Measurements from ENCODE around the gene ALDH1L1.
A peak's percentile ranks its signal among the peaks of the same experiment; 100 is the strongest.

ALDH1L1 gene

DNA sequence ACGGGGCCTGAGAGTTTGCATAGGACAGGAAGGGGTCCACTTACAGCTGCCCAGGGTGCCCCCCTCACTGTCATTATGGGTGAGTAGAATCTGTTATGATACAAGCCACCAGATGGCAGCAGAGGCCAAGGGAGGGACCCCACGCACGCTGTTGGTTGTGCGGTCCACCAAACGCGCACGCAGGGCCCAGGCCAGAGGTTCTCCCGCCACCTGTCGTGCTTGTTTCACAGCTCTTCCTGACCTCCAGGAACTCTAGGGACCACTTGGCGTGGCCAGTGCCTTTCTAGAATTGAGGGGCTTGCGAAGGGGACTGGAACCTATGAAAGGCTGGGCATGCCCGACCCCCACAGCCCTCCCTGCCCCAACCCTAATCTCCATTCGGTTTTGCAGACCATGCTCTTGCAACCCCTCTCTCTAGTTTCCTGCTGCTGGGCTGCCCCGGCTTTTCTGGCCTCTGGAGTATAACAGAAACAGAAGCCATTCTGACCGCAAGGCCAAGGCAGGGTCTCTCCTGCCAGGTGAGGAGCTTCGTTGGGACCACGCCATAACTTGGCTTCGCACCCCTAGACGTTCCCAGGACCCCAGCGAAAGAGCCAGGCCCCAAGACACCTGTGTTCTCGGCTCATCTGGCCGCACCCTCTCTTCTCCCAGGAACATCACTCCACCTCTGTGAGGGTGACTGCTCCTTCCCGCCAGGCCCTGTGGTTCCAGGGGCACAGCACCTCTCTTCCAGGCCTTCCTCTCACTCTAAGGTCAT is 46.0 kb downstream of the ALDH1L1 start:
- peak; percentile 29 for DNase-seq (ENCODE audit: low spot score)

DNA sequence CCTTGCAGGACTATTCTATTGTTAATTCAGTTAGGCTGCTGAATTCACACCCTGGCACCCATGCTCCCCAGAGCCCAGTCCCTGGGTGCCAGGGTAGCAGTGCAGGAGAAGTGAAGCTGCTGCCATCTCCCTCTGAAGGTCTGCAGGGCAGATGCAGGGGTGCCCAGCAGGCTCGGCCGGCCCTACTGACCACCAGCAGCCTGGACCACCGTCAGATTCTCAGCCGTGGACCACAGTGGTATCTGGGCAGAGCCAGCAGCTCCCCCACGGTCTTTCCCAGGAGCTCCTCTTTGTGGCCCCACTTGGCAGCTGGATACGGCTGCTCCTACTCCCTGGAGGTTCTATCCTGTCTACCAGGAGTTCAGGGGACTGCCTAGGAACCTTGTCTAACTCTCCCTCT is 46.8 kb downstream of the ALDH1L1 start:
- DNase-seq (ENCODE audit: low spot score) = no peak

DNA sequence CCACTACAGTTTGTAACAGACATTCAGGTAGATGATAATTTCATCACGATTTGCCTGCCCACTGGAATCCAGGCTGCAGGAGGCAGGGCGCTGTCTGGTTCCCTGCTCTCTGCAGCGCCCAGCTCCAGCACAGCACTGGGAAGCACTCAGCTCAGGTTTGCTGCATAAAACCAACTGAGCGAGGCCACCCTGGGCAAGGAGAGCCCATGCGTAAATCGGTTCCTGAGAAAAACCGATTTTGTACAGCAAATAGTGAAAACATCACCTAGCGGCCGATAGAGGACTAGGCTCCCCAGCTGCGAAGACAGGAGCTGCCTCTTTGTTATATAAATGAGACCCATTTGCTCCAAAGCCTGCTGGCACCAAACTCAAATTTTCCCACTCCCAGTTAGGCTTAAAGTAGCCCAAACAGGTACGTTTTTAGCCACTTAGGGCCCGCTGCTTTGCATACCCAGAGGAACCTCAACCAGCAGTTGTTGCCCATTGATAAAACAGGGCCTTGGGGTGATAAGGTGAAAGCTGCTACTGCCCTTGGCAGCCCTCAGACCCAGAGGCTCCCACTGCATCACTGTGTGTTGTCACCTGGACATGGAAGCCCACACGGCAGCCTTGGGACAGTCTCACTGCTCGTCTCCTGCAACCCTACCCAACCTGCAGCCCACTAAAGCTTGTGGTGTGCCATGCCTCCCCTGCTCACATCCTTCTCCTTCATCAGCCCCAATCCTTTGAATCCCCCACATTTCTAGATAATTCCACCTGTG is 47.5 kb downstream of the ALDH1L1 start:
- no peak for DNase-seq (ENCODE audit: low spot score)

GRCh38 chr3:126131881-126132750 is 48.3 kb downstream of the ALDH1L1 start:
- DNase-seq (ENCODE audit: low spot score) = no peak

- DNase-seq (ENCODE audit: low spot score) = no peak
Observed at GRCh38 chr3:126130981-126131745, 49.2 kb downstream of the ALDH1L1 start.

- DNase-seq (ENCODE audit: low spot score) = no peak
Observed at GRCh38 chr3:126130081-126130855, 50.1 kb downstream of the ALDH1L1 start.

DNA sequence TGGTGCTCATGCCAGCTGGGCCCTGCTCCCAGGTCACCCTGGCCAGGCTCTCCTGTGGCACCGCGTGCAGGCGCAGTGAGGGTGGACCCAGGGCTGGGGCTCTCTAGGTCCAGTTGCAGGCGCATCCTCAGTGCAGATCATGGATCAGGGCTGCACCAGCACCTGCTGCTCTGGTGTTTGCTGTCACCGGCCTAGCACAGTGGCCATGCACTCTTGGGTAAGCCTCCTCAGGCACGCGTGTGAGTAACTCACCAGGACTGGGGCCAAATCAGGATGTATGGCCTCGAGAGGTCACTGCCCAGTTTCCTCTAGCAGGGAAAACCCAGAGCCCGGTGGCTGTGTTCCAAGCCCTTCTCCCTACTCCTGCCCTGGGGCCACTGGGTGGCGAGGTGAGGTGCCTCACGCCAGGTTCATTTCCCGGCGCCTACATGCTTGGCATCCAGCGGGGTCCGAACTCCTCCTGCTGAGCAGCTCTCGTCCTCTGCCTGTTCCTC is 50.9 kb downstream of the ALDH1L1 start:
- no peak for DNase-seq (ENCODE audit: low spot score)

GRCh38 chr3:126128504-126129397 is 51.6 kb downstream of the ALDH1L1 start:
- no peak for DNase-seq (ENCODE audit: low spot score)

GRCh38 chr3:126127904-126128303 is 52.5 kb downstream of the ALDH1L1 start:
- DNase-seq (ENCODE audit: low spot score) = no peak

GRCh38 chr3:126127452-126127851 is 52.9 kb downstream of the ALDH1L1 start:
- DNase-seq (ENCODE audit: low spot score) = no peak

- no peak for DNase-seq (ENCODE audit: low spot score)
Observed at GRCh38 chr3:126126811-126127431, 53.5 kb downstream of the ALDH1L1 start.

DNA sequence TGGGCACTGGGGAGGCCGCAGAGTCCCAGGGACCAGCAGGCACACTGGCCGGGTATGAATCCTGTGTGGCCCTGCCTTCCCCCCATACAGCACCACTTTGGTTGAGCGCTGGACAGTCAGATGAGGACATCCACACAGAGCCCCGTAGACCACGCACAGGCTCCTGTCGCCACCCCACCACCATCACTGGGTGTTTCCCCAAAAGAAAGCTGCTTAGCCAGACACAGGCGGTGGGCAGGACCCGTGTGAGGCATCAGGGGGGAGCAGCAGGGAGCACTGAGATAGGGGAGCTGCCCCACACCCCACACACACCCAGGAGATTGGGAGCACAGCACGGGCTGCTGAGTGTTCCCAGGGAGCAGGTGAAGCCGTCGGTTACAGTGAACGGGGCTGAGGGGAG is 54.1 kb downstream of the ALDH1L1 start:
- no peak for DNase-seq (ENCODE audit: low spot score)

DNA sequence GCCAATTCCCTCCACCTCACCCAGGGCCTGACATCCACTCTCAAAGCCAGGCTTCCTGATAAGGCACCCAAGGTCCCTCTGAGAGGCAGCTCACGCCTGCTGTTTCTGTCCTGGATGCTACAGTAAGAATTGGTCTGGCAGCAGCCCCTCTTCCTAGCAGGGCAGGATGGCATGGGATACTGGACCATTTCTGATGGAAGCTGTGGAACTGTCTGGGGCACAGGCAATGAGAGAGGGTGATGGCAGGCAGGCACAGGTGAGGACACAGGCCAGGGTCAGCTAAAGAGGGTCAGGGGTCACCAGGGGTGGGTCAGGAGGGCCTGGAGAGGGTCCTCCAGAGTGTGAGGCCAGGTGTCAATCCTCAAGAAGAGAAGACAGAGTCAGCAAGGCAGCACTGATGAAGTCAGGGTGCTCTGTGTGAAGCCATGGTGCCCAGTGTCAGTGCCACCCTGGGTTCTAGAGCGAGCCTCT is 54.6 kb downstream of the ALDH1L1 start:
- DNase-seq (ENCODE audit: low spot score) = no peak

- no peak for DNase-seq (ENCODE audit: low spot score)
Observed at GRCh38 chr3:126125341-126125740, 55.0 kb downstream of the ALDH1L1 start.

GRCh38 chr3:126124896-126125295 is 55.5 kb downstream of the ALDH1L1 start:
- DNase-seq (ENCODE audit: low spot score) = no peak

DNA sequence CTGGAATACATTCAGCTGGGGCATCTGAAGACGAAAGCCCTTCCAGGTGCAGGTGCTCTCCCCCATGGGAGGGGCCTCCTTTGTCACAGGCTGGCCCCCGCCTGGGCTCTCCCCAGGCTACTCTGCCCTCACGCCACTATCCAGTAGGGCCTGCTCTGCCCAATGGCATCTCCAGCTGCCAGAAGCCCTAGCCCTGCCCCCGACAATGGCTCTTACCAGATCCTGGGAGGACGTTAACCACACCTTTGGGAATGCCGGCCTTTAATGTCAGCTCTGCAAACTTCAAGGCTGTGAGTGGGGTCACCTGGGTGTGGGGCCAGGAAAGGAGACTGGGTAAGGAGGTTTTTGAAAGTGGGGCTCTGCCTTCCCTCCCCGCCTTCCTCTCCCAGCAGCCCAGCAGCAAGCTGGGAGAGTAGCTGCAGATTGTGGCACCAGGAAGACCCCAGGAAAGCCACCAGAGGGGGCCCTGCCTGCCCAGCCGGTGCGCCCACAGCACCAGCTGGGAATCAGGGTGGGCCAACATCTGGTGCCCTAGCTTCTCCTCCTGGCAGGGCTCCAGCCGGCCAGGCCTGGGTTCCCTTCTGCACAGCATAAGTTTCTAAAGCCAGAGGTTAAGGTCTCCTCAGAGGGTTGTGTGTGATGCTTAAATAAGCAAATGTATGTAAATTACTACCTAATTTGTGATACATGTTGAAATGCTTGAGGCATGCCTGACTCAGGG is 56.1 kb downstream of the ALDH1L1 start:
- no peak for DNase-seq (ENCODE audit: low spot score)

DNA sequence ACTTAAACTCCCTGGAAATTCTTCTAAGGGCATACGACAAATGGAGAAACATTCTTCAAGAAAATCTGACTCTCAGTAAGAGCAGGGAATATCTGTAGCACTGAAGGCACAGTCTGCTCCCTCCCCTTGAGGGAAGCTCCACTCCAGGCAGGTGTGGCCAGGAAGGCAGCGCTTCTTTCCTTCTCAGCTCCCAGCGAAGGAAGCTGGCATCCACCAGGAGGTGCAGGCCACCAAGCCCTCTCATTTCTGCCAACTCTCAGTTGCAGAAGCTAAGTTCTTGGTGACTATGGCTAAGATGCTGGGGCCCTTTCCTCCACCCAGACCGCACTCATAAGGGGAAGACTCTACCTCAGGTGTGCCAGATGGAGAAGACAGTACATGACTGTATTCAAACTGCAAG is 58.8 kb downstream of the ALDH1L1 start:
- DNase-seq (ENCODE audit: low spot score) = no peak

GRCh38 chr3:126121074-126121473 is 59.3 kb downstream of the ALDH1L1 start:
- no peak for DNase-seq (ENCODE audit: low spot score)
